BJ (cell line): Measurements from ENCODE around the gene PDCD1. TPM values are rescaled to one million over a fixed set of nuclear protein-coding genes. Genes with fewer than 3 reads are reported as not detected.
"Not testable (repeated sequence)": the region's sequence is repeated elsewhere in the genome, so short reads cannot be mapped to it uniquely, and the experiment has no call there.

Experiments used
- CTCF ChIA-PET: fragments of 350-600 bp; formaldehyde crosslinking; extraction: SDS; loops from one replicate; lab custom pipeline; 2021; ENCODE audit warnings: antibody characterized with exemption, inconsistent platforms; lab: Yijun Ruan, JAX
- POLR2A ChIA-PET: fragments of 300-600 bp; sonication (Branson Sonifier 250); formaldehyde crosslinking; extraction: SDS; loops from one replicate; lab custom pipeline; 2021; ENCODE audit warnings: antibody characterized with exemption; lab: Charles Lee
- DNase-seq: peaks from one replicate; pipeline ENCODE4 v3.0.0-alpha.2; 2011; ENCODE audit warnings: low read depth
- H3K27me3 ChIP-seq: 2 replicates; pipeline ENCODE4 v1.6.0; 2011; ENCODE audit warnings: low read length; ENCODE audit not compliant: control insufficient read depth, insufficient read depth
- H3K36me3 ChIP-seq: 2 replicates; pipeline ENCODE4 v1.5.1; 2011; ENCODE audit warnings: low read length; ENCODE audit not compliant: control insufficient read depth, insufficient read depth
- H3K4me3 ChIP-seq: 2 replicates; pipeline ENCODE4 v1.5.1; 2011; ENCODE audit warnings: low read depth, mild to moderate bottlenecking, control low read depth, low read length
- polyA plus RNA-seq: library from polyadenylated mRNA; depleted of rRNA; stranded (reverse); fragments of >200 nt; gene quantifications from 2 replicates; pipeline ENCODE4 v1.2.3, GENCODE V29; 2011
- TF ChIP-seq, protein P1 (sequence below): IDR thresholded peaks from 2 replicates; pipeline ENCODE4 v1.5.1; 2011; ENCODE audit warnings: low read depth, mild to moderate bottlenecking, control low read depth, inconsistent platforms, low read length, moderate library complexity; ENCODE audit not compliant: insufficient read depth

PDCD1 gene
- polyA plus RNA-seq, 1 experiment, result not detected

DNA sequence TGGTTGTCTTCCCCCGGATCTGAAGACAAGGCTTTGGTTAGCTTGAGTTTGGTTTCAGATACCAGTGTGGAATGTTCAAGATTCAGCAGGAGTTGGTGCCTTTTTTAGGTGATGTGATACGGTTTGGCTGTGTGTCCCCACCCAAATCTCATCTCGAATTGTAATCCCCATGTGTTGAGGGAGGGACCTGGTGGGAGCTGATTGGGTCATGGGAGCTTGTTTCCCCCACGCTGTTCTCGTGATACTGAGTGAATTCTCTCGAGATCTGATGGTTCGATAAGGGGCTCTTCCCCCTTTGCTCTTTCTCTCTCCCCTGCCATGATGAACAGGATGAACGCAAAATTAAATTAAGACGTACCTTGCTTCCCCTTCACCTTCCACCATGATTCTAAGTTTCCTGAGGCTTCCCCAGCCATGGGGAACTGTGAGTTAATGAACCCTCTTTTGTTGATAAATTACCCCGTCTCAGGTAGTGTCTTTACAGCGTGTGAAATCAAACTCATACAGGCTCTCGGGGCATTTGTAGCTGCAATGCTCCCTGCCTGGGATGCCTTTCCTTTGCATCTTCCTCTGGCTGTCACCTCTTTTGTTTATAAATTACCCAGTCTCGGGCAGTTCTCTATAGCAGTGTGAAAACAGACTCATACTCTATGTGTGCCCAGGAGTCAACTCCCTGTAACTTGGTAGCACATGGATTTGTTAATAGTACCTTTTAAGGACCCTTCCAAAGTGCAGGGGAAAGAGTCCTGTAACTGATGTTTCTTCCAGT lies 21.3 kb downstream of the PDCD1 start:
- peaks cover 8% of the 10 kb centered on the region for H3K27me3 ChIP-seq
- H3K36me3 ChIP-seq, result no peaks in the 10 kb centered on the region
- TF ChIP-seq, protein P1, sequence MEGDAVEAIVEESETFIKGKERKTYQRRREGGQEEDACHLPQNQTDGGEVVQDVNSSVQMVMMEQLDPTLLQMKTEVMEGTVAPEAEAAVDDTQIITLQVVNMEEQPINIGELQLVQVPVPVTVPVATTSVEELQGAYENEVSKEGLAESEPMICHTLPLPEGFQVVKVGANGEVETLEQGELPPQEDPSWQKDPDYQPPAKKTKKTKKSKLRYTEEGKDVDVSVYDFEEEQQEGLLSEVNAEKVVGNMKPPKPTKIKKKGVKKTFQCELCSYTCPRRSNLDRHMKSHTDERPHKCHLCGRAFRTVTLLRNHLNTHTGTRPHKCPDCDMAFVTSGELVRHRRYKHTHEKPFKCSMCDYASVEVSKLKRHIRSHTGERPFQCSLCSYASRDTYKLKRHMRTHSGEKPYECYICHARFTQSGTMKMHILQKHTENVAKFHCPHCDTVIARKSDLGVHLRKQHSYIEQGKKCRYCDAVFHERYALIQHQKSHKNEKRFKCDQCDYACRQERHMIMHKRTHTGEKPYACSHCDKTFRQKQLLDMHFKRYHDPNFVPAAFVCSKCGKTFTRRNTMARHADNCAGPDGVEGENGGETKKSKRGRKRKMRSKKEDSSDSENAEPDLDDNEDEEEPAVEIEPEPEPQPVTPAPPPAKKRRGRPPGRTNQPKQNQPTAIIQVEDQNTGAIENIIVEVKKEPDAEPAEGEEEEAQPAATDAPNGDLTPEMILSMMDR, result no peak
- no peak for DNase-seq
- ChIA-PET POLR2A (no interaction called here), CTCF (interaction anchor here (1.2 to 1.5 kb wide), 2 partner anchors 11 to 14 kb away, joined by 3 read pairs; no protein-coding TSS in a partner anchor)
- H3K4me3 ChIP-seq, result no peak overlapping the region

DNA sequence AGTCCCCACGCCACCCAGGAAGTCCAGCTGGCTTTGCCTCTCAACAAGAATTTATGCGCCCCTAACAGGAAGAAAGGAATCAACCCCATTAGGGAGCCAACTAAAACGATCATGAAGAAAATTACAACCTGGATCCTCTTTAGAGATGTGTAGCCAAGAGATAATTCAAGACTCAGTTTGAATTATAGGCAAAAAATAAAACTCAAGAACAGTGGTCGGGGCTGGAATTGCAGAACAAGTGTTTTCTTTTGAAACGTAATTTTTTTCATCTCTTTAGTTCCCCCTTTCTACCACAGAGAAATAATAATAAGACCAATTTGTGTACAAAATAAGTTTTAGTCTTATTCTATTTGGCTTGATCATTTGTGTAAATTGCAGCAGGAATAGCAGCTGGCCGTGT lies 22.4 kb downstream of the PDCD1 start:
- TF ChIP-seq, protein P1, result no peak

DNA sequence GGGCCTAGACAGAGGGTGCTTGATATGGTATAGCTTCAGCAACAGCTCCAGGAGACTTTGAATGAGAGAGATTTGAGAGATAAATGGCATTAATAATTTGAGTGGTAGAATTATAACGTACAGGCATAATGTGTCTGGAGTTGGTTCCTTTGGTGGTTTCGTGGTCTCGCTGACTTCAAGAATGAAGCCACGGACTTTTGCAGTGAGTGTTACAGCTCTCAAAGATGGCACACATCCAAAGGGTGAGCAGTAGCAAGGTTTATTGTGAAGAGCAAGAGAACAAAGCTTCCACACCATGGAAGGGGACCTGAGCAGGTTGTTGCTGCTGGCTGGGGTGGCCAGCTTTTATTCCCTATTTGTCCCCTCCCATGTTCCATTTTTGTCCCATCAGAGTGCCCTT lies 23.1 kb downstream of the PDCD1 start:
- Histone ChIP-seq H3K4me3 (no peak overlapping the region), H3K36me3 (no peaks in the 10 kb centered on the region), H3K27me3 (peaks cover 8% of the 10 kb centered on the region)
- DNase-seq, result no peak
- ChIA-PET POLR2A (no interaction called here), CTCF (interaction anchor here (1.4 kb wide), 2 partner anchors 10 to 43 kb away, joined by 3 to 6 read pairs; no protein-coding TSS in a partner anchor)
- TF ChIP-seq, protein P1, result no peak

More for the DNA sequence above, 22.4 kb downstream of the PDCD1 start:
- CTCF ChIA-PET, result interaction anchor here (1.4 kb wide), 1 partner anchor 43 kb away, joined by 6 read pairs; no protein-coding TSS in a partner anchor
- Histone ChIP-seq H3K4me3 (no peak overlapping the region), H3K36me3 (no peaks in the 10 kb centered on the region), H3K27me3 (peaks cover 8% of the 10 kb centered on the region)
- POLR2A ChIA-PET, result no interaction called here
- DNase-seq, result no peak

DNA sequence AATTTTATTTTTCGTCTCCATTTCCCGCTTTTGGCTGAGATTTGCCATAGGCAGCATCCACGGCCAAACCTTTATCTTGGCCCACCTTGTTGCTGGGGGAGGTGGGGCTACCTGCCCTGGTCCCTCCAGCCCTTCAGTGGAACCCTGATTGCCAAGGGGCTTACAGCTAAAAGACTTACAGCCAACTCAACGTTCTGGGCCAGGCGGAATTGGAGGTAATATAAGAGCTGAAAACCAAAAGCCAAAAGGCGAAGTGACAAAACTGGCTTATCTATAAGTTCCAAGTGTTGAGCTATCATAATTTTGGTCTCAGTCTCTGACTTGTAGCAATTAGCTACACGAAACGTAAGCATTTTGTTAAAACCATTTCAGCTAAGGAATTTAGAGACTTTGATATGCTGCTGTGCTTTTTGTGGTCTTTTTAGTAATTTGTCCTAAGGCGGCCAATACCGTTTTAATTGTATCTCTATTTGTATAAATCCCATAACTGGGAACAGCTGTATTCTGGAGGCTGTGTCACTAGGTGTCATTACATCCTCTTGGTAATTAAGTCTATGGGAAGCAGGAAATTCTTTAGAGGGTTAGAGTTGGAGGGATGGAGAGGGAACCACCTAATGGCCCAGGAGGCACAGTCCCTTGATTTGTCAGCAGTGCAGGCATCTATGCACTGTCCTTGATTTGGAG lies 24.0 kb downstream of the PDCD1 start:
- DNase-seq, result no peak
- H3K27me3 ChIP-seq, result peaks cover 8% of the 10 kb centered on the region
- H3K36me3 ChIP-seq, result no peaks in the 10 kb centered on the region
- ChIA-PET CTCF (interaction anchor here (0.7 to 1.4 kb wide), 3 partner anchors 9 to 44 kb away, joined by 3 to 6 read pairs (median 4); no protein-coding TSS in a partner anchor), POLR2A (no interaction called here)
- TF ChIP-seq, protein P1, result no peak
- H3K4me3 ChIP-seq, result no peak overlapping the region

DNA sequence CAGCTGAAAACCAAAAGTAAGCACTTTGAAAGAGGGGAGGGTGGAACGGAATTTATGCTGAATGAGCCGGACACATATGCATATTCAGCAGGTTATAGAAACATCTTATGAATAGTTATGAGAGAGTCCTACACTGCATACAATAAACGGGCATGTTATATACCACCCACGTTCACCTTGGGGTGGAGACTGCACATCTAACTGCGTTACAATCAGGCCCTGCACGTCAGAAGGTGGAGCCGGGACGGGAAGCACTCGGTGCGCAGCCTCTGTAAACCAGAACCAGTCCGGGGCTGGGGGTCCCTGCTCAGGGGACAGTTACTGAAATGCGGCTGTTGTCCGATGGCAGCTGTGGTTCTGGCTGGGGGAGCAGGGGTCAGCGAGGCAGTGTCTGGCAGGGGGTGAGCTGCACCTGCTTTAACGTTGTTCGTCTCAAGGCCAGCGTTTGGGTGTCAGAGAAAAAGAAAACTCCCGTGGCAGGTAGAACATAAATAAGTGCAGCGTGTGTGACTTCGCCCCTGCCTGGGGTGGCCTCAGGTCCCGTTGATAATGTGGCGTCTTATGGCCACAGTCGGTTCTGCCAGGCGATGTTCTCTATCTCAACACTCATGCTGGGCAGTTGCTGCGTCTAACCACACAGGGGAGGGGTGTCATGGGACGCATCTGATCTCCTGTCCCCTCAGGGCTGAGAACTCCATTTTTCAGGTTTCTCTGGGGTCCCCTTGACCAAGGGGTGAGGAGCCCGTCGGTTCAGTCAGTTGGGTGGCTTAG lies 24.8 kb downstream of the PDCD1 start:
- DNase-seq, POLR2A ChIA-PET, H3K27me3 ChIP-seq, H3K36me3 ChIP-seq, H3K4me3 ChIP-seq: not testable (repeated sequence)
- CTCF ChIA-PET, result interaction anchor here (0.7 to 1.4 kb wide), 2 partner anchors 8 to 10 kb away, joined by 3 to 4 read pairs; no protein-coding TSS in a partner anchor
